IMR-90 (cell line): Measurements from ENCODE around the gene NUP205. TPM values are rescaled to one million over a fixed set of nuclear protein-coding genes. Genes with fewer than 3 reads are reported as not detected.

Experiments used
- ATAC-seq: fragments of 200-7000 bp; cut with Tn5 transposase; 2 replicates; pipeline ENCODE4 v1.9.1; 2020; ENCODE audit warnings: low read depth, mild to moderate bottlenecking, moderate library complexity
- BruUV-seq: library from RNA; stranded (reverse); fragments of 400-500 nt; replicated peaks from 2 replicates; lab custom pipeline; 2021; lab: Mats Ljungman, UMichigan
- CTCF ChIA-PET: fragments of 300-600 bp; formaldehyde crosslinking; extraction: SDS; loops from one replicate; lab custom pipeline; 2021; ENCODE audit warnings: antibody characterized with exemption; lab: Yijun Ruan, JAX
- POLR2A ChIA-PET: fragments of 300-600 bp; sonication (Branson Sonifier 250); formaldehyde crosslinking; loops from one replicate; lab custom pipeline; 2022; ENCODE audit warnings: antibody characterized with exemption; ENCODE audit not compliant: unreplicated experiment; lab: Charles Lee
- DNase-seq: peaks from one replicate; pipeline ENCODE4 v3.0.0; 2013
- H2AFZ ChIP-seq: replicated peaks from 2 replicates; pipeline ENCODE3; 2013; ENCODE audit warnings: low read length, mild to moderate bottlenecking; ENCODE audit not compliant: poor library complexity
- H2AK5ac ChIP-seq: 2 replicates; pipeline ENCODE4 v1.6.1; 2013; ENCODE audit warnings: low read depth, low read length, inconsistent platforms
- H2AK9ac ChIP-seq: replicated peaks from 2 replicates; pipeline ENCODE3; 2013; ENCODE audit warnings: mild to moderate bottlenecking, low read depth, low read length, moderate library complexity; ENCODE audit not compliant: poor library complexity
- H2BK120ac ChIP-seq: 2 replicates; pipeline ENCODE4 v1.6.1; 2013; ENCODE audit warnings: low read depth, low read length, inconsistent platforms
- H2BK15ac ChIP-seq: 3 replicates; pipeline ENCODE4 v1.6.1; 2013; ENCODE audit warnings: low read depth, low read length, inconsistent platforms
- H2BK20ac ChIP-seq: 2 replicates; pipeline ENCODE4 v1.6.1; 2013; ENCODE audit warnings: low read depth, mild to moderate bottlenecking, inconsistent platforms, low read length, moderate library complexity
- H2BK5ac ChIP-seq: 2 replicates; pipeline ENCODE4 v1.6.1; 2013; ENCODE audit warnings: mild to moderate bottlenecking, low read depth, low read length, inconsistent platforms; ENCODE audit not compliant: poor library complexity, severe bottlenecking
- H3K14ac ChIP-seq: replicated peaks from 2 replicates; pipeline ENCODE4 v1.6.1; 2013; ENCODE audit warnings: low read depth, low read length, inconsistent platforms
- H3K18ac ChIP-seq: 2 replicates; pipeline ENCODE4 v1.6.1; 2013; ENCODE audit warnings: low read depth, low read length, control low read depth
- H3K23ac ChIP-seq: 2 replicates; pipeline ENCODE4 v1.6.1; 2013; ENCODE audit warnings: low read depth, low read length, inconsistent platforms
- H3K27ac ChIP-seq: 2 replicates; pipeline ENCODE4 v1.5.1; 2013; ENCODE audit warnings: mild to moderate bottlenecking, control low read depth, low read length; ENCODE audit not compliant: insufficient read depth
- H3K27me3 ChIP-seq: 2 replicates; pipeline ENCODE4 v1.6.1; 2013; ENCODE audit warnings: low read length; ENCODE audit not compliant: control insufficient read depth, insufficient read depth
- H3K36me3 ChIP-seq: 2 replicates; pipeline ENCODE4 v1.6.1; 2013; ENCODE audit warnings: low read length, mixed read lengths; ENCODE audit not compliant: control insufficient read depth, insufficient read depth
- H3K4ac ChIP-seq: 2 replicates; pipeline ENCODE4 v1.6.1; 2013; ENCODE audit warnings: low read depth, low read length, inconsistent platforms
- H3K4me1 ChIP-seq: 2 replicates; pipeline ENCODE4 v1.6.1; 2013; ENCODE audit warnings: low read length, mixed read lengths; ENCODE audit not compliant: control insufficient read depth, insufficient read depth
- H3K4me2 ChIP-seq: 2 replicates; pipeline ENCODE4 v1.6.1; 2013; ENCODE audit warnings: low read depth, mild to moderate bottlenecking, control low read depth, low read length, moderate library complexity
- H3K4me3 ChIP-seq: 2 replicates; pipeline ENCODE4 v1.5.1; 2013; ENCODE audit warnings: low read depth, mild to moderate bottlenecking, control low read depth, low read length, moderate library complexity; ENCODE audit not compliant: insufficient read depth
- H3K56ac ChIP-seq: 2 replicates; pipeline ENCODE4 v1.6.1; 2013; ENCODE audit warnings: low read length, inconsistent platforms; ENCODE audit not compliant: insufficient read depth; ENCODE audit errors: extremely low read depth
- H3K79me1 ChIP-seq, 2 experiments: 2 replicates each; pipeline ENCODE4 v1.6.1; 2013; ENCODE audit warnings: low read length in 2 of 2, inconsistent platforms in 1 of 2, low read depth in 1 of 2
- H3K9ac ChIP-seq: 2 replicates; pipeline ENCODE4 v1.6.1; 2013; ENCODE audit warnings: low read depth, low read length, control low read depth
- H3K9me1 ChIP-seq: 2 replicates; pipeline ENCODE4 v1.6.1; 2013; ENCODE audit warnings: low read length, inconsistent platforms; ENCODE audit not compliant: insufficient read depth
- H3K9me3 ChIP-seq: 2 replicates; pipeline ENCODE4 v1.6.1; 2013; ENCODE audit warnings: low read length; ENCODE audit not compliant: control insufficient read depth, insufficient read depth
- H4K20me1 ChIP-seq: 2 replicates; pipeline ENCODE4 v1.6.1; 2013; ENCODE audit warnings: low read length, inconsistent platforms; ENCODE audit not compliant: insufficient read depth
- H4K5ac ChIP-seq: 2 replicates; pipeline ENCODE4 v1.6.1; 2013; ENCODE audit warnings: mild to moderate bottlenecking, low read depth, low read length, control low read depth
- H4K8ac ChIP-seq, 2 experiments: 2 replicates each; pipeline ENCODE4 v1.6.1; 2013; ENCODE audit warnings: low read depth in 2 of 2, low read length in 2 of 2, control low read depth in 1 of 2, inconsistent platforms in 1 of 2
- H4K91ac ChIP-seq: 2 replicates; pipeline ENCODE4 v1.6.1; 2013; ENCODE audit warnings: low read depth, low read length, inconsistent platforms; ENCODE audit not compliant: insufficient read depth
- CEBPB ChIP-seq: IDR thresholded peaks from 2 replicates; pipeline ENCODE4 v1.6.1; 2012; ENCODE audit warnings: low read depth, low read length, improper control_type of control experiment
- CHD1 ChIP-seq: IDR thresholded peaks from 2 replicates; pipeline ENCODE4 v1.6.1; 2012; ENCODE audit warnings: low read depth, low read length, improper control_type of control experiment
- CTCF ChIP-seq: conservative IDR thresholded peaks from 2 replicates; pipeline ENCODE4 v1.5.1; 2012; ENCODE audit warnings: mild to moderate bottlenecking, low read depth, low read length, improper control_type of control experiment
- POLR2A ChIP-seq: IDR thresholded peaks from 2 replicates; pipeline ENCODE4 v1.6.1; 2012; ENCODE audit warnings: mild to moderate bottlenecking, low read depth, low read length
- RAD21 ChIP-seq: IDR thresholded peaks from 2 replicates; pipeline ENCODE4 v1.6.1; 2012; ENCODE audit warnings: low read length, improper control_type of control experiment
- USF2 ChIP-seq: fragments of 150-350 bp; IDR thresholded peaks from 2 replicates; pipeline ENCODE4 v1.6.1; 2017; ENCODE audit warnings: mild to moderate bottlenecking, antibody characterized with exemption, low read length, low read depth
- WGBS, 2 experiments: methylation state at CpG; one replicate each; pipeline versions ENCODE4 v1.1.5 to v1.1.7; 2013; ENCODE audit warnings: missing lambda C conversion rate in 2 of 2; ENCODE audit not compliant: insufficient read length in 1 of 2; ENCODE audit errors: extremely low coverage in 2 of 2; 5-methylcytosine and 5-hydroxymethylcytosine counted together
- dilution Hi-C: fragments of 300-500 bp; cut with HindIII; formaldehyde crosslinking; loops from one replicate; pipeline ENCODE4 v1.14.3; 2018; ENCODE audit warnings: low sequenced_read_pairs; ENCODE audit not compliant: unreplicated experiment
- in situ Hi-C: fragments of 300-500 bp; cut with MboI; formaldehyde crosslinking; loops from 3 replicates; pipeline ENCODE4 v1.14.3; 2019; ENCODE audit warnings: low sequenced_read_pairs, inconsistent platforms, mixed read lengths
- intact Hi-C: fragments of 100-400 bp; cut with micrococcal nuclease; formaldehyde crosslinking; loops from 2 replicates; pipeline ENCODE4 v1.10.0; 2022
- polyA plus RNA-seq, 3 experiments: library from polyadenylated mRNA; depleted of rRNA; stranded (reverse); fragments of >200 nt; gene quantifications; 2 replicates each; pipeline ENCODE4 v1.2.3, GENCODE V29; 2012; ENCODE audit warnings: low replicate concordance in 1 of 3
- total RNA-seq: library from RNA; depleted of rRNA; stranded (reverse); fragments of >200 nt; gene quantifications from 2 replicates; pipeline ENCODE4 v1.2.3, GENCODE V29; 2012

Gene NUP205
- total and polyA plus RNA-seq, 2 of the 4 experiments (the other 2 are of a cell fraction): 29.5 to 84.6 TPM

GRCh38 chr7:135684699-135685098 lies 127.0 kb downstream of the NUP205 start:
- H3K36me3 ChIP-seq: peaks cover 3% of the 10 kb centered on the region; the same call in 1 of the 2 replicates
- no peak for TF ChIP-seq CHD1
- no peak for TF ChIP-seq RAD21
- TF ChIP-seq USF2: no peak
- no peak for TF ChIP-seq CEBPB
- no peak for TF ChIP-seq CTCF
- no peak for TF ChIP-seq POLR2A
- peak overlapping the region; percentile 40; the same call in 1 of the 2 replicates for H3K27ac ChIP-seq
- no peak overlapping the region for H3K4me2 ChIP-seq
- H2AK5ac ChIP-seq: peak overlapping the region; percentile 89
- ATAC-seq: no peak
- no peak overlapping the region for H3K4me3 ChIP-seq
- H3K9ac ChIP-seq: no peak overlapping the region
- peak overlapping the region; percentile 71 for H2BK120ac ChIP-seq
- peak overlapping the region; percentile 31; the same call in 1 of the 3 replicates for H2BK15ac ChIP-seq
- H3K9me3 ChIP-seq: no peaks in the 10 kb centered on the region
- H2BK20ac ChIP-seq: peak overlapping the region; percentile 33; the same call in 1 of the 2 replicates
- H3K23ac ChIP-seq: peak overlapping the region; percentile 34; the same call in 1 of the 2 replicates
- ChIA-PET POLR2A (no interaction called here), CTCF (interaction anchor here (0.6 kb wide), 1 partner anchor 156 kb away, joined by 3 read pairs; no protein-coding TSS in a partner anchor)
- no peaks in the 10 kb centered on the region for H3K27me3 ChIP-seq
- peak overlapping the region in 1 of 2 experiments; percentile 17; a peak in 1 of 4 replicates for H4K8ac ChIP-seq
- in situ Hi-C loops (no loop called here), dilution Hi-C loops (no loop called here), intact Hi-C loops (no loop called here)
- BruUV-seq: no TSS peak
- H3K4ac ChIP-seq: peak overlapping the region; percentile 65
- H4K91ac ChIP-seq: no peak overlapping the region; the same call in 1 of the 2 replicates
- H2BK5ac ChIP-seq: no peak overlapping the region
- H3K9me1 ChIP-seq: peaks cover 32% of the 10 kb centered on the region
- H3K4me1 ChIP-seq: peaks cover 15% of the 10 kb centered on the region
- no peak for DNase-seq
- peaks cover 27 to 60% of the 10 kb centered on the region in 2 experiments for H3K79me1 ChIP-seq
- no peak overlapping the region for H3K56ac ChIP-seq
- no peak overlapping the region for H2AFZ ChIP-seq
- H3K14ac ChIP-seq: peak overlapping the region; percentile 17
- peak overlapping the region; percentile 37; the same call in 1 of the 2 replicates for H3K18ac ChIP-seq
- H4K20me1 ChIP-seq: 0 out of 2 replicates have a peak, but pooled peaks cover 6% of the 10 kb centered on the region
- no peak overlapping the region; the same call in 1 of the 2 replicates for H4K5ac ChIP-seq
- no peak overlapping the region for H2AK9ac ChIP-seq
- 93% methylated on average over 3 of the region's 5 CpGs; no CpG with 5 or more reads in 1 of the 2 experiments for WGBS, 2 experiments
